ENCODE measurements around the gene RHBDL1.

The RHBDL1 gene

GRCh38 chr16:675884-676564, 553 bp downstream of the RHBDL1 start:
- DNase-seq = no peak

DNA sequence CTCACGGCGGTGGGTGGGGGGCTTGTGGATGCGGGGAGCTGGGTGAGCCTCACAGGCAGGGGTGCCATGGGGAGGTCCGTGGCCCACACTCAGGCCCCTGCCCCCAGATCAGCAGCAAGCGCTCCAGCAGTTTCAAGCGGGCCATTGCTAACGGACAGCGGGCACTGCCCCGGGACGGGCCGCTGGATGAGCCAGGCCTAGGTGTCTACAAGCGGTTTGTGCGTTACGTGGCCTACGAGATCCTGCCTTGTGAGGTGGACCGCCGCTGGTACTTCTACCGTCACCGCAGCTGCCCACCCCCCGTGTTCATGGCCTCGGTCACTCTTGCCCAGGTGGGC, 1.1 kb downstream of the RHBDL1 start:
- DNase-seq = no peak

- no peak for DNase-seq
These were observed 1.4 kb downstream of the RHBDL1 start for GRCh38 chr16:676913-677312.

DNA sequence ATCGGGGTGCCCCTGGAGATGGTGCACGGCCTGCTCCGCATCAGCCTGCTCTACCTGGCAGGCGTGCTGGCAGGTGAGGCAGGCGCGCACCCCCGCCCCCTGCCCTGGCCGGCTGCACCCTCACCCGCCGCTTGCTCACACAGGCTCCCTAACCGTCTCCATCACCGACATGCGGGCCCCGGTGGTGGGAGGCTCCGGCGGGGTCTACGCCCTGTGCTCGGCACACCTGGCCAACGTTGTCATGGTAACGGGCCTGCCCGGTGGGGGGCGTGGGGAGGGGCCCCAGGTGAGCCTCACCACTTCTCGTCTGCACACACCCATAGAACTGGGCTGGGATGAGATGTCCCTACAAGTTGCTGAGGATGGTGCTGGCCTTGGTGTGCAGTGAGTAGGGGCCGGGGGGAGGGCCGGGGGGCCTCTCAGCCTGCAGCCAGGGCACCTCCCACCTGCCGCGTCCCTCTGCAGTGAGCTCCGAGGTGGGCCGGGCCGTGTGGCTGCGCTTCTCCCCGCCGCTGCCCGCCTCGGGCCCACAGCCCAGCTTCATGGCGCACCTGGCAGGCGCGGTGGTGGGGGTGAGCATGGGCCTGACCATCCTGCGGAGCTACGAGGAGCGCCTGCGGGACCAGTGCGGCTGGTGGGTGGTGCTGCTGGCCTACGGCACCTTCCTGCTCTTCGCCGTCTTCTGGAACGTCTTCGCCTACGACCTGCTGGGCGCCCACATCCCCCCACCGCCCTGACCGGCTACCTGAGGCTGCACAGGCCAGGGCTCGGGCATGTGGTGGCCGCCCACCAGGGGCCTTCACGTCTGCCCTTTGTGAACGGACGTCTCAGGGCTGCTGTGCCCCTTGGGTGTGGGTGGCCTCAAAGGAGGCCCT, 2.1 kb downstream of the RHBDL1 start:
- DNase-seq = no peak

DNA sequence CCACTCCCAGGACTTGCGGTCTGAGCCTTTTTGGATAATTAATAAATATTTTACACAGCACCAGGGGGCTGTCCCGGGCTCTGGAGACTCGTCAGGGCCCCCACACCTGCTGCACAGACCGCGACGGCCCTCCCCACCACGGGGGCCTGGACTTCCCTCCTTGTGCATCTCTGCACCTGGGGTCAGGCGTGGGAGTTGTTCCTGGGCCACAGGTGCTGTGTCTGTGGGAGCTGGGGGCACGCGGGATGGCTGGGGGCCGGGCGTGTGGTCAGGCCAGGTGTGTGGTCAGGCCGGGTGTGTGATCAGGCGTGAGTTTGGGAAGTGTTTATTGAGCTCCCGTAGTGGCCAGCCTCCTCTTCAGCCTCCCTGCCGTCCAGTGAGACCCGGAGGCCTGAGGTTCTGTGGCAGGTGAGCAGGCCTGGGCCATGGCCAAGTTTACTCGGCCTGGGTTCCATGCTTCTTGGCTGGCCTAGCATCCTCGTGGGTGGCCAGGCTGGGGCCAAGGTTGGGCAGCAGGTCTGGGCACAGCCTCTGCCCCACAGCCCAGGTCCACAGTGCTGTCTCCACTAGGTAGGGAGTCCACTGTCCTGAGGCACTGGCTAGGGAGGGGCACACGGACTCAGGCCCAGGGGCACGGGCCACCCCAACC, 2.9 kb downstream of the RHBDL1 start:
- no peak for DNase-seq

DNA sequence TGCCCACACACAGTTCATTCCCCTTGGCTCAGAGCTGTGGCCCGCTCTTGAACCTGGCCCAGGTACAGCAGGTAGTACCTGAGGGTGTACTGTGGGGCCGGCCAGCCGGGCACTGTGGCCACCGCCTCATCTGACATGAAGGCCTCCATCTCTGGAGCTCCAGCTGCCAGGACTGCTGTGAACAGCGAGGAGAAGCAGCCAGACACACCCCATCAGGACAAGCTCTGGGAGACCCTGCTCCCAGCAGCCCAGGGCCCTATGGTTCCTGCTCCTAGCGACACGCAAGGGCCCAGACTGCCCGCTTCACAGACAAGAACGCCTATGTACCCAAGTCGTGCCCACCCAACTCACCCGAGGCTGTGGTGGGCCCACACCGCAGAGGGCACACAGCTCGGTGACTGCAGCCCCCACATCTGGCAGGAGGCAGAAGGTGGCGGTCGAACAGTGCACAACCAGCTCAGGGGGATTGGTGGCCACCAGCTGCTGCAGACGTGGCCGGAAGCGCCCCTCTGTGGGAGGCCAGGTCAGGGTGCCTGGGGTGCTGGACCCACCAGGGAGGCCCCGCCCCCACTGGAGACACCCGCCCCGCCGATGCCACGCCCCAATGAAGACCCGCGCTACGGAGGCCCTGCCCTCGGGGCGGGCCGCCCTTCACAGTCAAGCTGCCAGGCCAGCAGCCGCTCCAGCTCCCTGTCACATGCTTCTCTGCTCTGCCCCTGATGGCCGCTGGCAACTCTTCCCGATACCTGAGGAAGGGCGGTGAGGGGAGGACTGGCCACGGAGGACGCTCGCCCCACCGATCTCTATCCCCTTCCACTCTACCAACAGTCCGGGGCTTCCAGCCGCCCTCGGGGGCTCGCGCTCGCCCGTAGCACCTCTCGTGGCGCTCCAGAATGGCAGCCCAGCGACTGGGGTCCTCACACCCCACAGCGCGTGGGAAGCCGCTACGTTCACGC, 3.7 kb downstream of the RHBDL1 start:
- DNase-seq = peak in 1 of 2 donors; percentile 30

- peak; percentile 78 to 93 for DNase-seq
These were observed 4.5 kb downstream of the RHBDL1 start, which contains the start of gene STUB1 for GRCh38 chr16:679814-680624. TSS of gene STUB1 (plus strand) at chr16:680410. CDS start at chr16:680526, 116 bp downstream.

DNA sequence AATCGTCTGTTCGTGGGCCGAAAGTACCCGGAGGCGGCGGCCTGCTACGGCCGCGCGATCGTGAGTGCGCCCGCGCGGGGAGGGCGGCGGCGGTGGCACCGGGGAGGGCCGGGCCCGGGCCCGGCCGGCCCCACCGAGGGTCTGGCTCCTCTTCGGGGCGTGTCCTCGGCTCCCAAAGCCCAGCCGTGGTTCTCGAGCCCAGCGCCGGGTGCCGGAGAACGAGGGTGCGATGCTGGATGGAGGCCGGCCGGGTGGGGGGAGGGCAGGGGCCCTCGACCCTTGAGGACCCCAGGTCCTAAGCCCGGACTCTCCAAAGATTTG, 5.1 kb downstream of the RHBDL1 start:
- DNase-seq = no peak

DNA sequence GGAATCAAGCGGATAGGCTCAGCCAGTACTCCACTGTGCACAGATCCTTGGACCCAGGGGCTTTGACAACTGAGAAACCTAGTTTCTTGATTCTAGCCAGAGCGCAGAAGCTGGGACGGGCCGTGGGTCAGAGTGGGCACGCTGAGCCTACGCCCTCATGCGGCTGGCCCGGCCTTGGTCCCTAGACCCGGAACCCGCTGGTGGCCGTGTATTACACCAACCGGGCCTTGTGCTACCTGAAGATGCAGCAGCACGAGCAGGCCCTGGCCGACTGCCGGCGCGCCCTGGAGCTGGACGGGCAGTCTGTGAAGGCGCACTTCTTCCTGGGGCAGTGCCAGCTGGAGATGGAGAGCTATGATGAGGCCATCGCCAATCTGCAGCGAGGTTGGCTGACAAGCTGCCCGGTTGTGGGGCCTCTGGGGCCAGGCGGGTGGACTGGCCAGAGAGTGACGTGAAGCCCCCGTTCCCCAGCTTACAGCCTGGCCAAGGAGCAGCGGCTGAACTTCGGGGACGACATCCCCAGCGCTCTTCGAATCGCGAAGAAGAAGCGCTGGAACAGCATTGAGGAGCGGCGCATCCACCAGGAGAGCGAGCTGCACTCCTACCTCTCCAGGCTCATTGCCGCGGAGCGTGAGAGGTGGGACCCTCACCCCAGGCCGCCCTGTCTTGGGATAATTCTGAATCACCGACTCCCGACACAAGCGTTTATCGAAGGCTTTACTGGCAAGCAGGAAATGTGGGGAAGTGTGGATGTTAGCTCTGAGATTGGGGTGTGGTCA, 5.7 kb downstream of the RHBDL1 start:
- DNase-seq = no peak

DNA sequence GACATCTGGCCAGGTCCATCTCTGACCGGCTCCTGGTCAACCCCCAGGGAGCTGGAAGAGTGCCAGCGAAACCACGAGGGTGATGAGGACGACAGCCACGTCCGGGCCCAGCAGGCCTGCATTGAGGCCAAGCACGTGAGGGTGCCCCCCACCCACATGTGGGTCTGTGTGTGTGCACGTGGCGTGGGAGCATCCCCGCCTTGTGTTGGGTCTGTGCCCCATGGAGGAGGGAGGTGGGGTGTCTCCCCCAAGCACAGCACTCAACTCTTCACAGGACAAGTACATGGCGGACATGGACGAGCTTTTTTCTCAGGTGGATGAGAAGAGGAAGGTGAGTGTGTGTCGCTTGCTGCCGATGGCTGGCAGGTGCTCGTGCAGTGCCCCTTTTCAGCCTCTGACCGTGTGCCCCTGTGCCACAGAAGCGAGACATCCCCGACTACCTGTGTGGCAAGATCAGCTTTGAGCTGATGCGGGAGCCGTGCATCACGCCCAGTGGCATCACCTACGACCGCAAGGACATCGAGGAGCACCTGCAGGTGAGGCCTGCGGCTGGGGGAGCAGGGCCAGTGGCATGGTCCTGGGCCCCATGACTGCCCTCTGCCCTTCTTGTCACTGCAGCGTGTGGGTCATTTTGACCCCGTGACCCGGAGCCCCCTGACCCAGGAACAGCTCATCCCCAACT, 6.4 kb downstream of the RHBDL1 start:
- DNase-seq = no peak

DNA sequence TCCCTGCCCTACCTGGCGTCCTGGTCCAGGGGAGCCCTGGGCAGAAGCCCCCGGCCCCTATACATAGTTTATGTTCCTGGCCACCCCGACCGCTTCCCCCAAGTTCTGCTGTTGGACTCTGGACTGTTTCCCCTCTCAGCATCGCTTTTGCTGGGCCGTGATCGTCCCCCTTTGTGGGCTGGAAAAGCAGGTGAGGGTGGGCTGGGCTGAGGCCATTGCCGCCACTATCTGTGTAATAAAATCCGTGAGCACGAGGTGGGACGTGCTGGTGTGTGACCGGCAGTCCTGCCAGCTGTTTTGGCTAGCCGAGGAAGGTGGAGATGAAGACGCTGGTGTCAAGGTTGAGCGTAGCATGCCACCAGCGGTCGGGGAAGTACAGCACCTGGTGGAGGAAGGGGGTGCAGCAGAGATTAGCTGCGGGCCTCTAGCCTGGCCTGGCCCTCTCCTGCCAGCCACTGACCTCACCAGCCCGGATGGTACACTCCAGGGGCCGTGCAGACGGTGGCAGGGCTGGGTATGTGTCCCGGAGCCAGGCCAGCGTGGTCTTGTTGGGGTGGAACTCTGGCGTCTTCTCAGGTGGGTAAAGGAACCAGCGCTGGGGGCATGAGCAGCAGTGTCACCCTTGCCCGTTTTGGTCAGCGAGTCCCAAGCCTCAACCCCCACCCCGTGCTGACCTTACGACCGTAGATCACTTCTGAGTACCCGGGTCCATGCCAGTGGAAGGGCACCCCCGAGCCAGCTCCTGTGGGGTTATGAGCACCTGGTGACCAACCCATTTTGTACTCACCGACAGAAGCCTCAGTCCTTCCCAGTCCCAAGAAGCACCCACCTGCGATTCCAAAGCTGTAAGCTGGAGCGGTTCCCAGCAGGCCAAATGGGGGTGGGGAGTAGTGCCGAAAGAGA, 7.3 kb downstream of the RHBDL1 start:
- DNase-seq = no peak

- DNase-seq = no peak
These were observed 8.1 kb downstream of the RHBDL1 start for GRCh38 chr16:683396-684070.

GRCh38 chr16:684071-684794, 8.8 kb downstream of the RHBDL1 start, which contains the start of gene JMJD8:
TSS of gene JMJD8 (minus strand) at chr16:684334. CDS start at chr16:684319, 15 bp downstream.
- peak; percentile 89 to 93 for DNase-seq

DNA sequence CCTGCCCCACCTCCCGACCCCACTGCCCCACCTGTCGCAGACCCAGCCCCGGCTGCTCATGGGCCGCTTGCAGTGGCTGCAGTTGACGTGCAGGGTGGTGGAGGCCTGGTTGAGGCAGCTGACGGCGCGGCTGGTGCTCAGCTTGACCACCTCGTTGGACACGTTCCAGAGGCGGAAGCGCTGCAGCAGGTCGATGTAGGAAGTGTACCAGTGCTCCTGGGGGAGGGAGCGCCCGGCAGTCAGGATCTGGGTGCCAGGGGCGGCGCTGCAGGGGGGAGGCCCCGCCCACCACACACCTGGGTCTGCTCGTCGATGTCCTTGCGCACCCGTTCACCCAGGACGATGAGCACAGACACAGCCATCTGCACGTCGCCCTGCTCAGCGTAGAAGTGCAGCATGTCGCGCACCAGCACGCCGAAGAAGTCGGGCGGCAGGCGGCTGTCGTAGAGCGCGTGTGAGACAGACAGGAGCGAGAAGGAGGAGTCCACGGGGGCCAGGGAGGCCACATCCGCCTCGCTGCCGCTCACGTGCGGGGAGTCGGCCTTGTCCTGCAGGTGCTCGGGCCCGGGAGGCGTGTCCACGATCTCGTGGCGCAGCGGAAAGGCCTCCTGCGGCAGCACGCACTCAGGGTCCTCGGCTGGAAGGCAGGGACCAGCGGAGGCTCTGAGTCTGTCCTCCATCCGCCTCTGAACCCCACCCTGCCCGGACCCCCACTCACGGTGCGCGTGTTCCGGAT, 9.7 kb downstream of the RHBDL1 start:
- DNase-seq = no peak

GRCh38 chr16:685967-686366, 10.5 kb downstream of the RHBDL1 start:
- DNase-seq = no peak

GRCh38 chr16:686459-687260, 11.2 kb downstream of the RHBDL1 start:
- DNase-seq = no peak

Data from hippocampal formation (tissue), 2 donors.